ENCODE results near the gene FDXR.

DNA sequence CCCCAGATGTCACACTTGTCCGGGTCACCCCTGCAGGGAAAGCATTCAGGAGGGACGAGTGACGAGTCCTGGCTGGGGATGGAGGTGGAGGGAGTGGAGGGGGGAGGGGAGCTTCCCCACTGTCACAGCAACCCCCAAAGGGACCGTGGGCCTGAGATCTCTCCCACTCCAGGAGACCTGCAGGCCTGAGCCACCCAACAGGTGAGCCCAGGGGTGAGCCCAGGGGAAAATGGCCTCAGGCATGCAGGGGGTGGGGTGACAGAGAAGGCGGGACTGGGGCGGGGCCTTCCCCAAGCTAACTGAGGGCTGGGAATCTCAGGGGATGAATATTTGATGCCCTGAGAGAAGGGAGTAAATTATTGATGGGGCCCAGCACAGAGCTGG lies 47.8 kb upstream of the FDXR start:
- TF ChIP-seq, protein P1, sequence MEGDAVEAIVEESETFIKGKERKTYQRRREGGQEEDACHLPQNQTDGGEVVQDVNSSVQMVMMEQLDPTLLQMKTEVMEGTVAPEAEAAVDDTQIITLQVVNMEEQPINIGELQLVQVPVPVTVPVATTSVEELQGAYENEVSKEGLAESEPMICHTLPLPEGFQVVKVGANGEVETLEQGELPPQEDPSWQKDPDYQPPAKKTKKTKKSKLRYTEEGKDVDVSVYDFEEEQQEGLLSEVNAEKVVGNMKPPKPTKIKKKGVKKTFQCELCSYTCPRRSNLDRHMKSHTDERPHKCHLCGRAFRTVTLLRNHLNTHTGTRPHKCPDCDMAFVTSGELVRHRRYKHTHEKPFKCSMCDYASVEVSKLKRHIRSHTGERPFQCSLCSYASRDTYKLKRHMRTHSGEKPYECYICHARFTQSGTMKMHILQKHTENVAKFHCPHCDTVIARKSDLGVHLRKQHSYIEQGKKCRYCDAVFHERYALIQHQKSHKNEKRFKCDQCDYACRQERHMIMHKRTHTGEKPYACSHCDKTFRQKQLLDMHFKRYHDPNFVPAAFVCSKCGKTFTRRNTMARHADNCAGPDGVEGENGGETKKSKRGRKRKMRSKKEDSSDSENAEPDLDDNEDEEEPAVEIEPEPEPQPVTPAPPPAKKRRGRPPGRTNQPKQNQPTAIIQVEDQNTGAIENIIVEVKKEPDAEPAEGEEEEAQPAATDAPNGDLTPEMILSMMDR (IDR thresholded peaks at IDR 0.05; ENCODE audit: control extremely low read depth in 1 of 3, insufficient read depth in 1 of 3, low read depth in 1 of 3, low read length in 3 of 3), result no peak
- TF ChIP-seq SRF (IDR thresholded peaks at IDR 0.05; ENCODE audit: low read depth, low read length) (no peak), POLR2AphosphoS5 (IDR thresholded peaks at IDR 0.05; ENCODE audit: low read depth, low read length) (no peak), HDAC2 (IDR thresholded peaks at IDR 0.05; ENCODE audit: borderline replicate concordance in 1 of 2, low read depth in 2 of 2, low read length in 2 of 2) (no peak), FOSL1 (IDR thresholded peaks at IDR 0.05; ENCODE audit: insufficient read depth, low read depth, low read length) (no peak)
- TF ChIP-seq, protein P2, sequence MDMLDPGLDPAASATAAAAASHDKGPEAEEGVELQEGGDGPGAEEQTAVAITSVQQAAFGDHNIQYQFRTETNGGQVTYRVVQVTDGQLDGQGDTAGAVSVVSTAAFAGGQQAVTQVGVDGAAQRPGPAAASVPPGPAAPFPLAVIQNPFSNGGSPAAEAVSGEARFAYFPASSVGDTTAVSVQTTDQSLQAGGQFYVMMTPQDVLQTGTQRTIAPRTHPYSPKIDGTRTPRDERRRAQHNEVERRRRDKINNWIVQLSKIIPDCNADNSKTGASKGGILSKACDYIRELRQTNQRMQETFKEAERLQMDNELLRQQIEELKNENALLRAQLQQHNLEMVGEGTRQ (IDR thresholded peaks at IDR 0.05; ENCODE audit: low read length), result no peak
- TF ChIP-seq, protein P3, sequence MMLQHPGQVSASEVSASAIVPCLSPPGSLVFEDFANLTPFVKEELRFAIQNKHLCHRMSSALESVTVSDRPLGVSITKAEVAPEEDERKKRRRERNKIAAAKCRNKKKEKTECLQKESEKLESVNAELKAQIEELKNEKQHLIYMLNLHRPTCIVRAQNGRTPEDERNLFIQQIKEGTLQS (IDR thresholded peaks at IDR 0.05; ENCODE audit: insufficient read depth, low read depth, low read length), result no peak

All from H1 (cell line).